MG63 (cell line): Measurements from ENCODE around the gene MFAP3. TPM values are rescaled to one million over a fixed set of nuclear protein-coding genes. Genes with fewer than 3 reads are reported as not detected.
"Not testable (repeated sequence)": the region's sequence is repeated elsewhere in the genome, so short reads cannot be mapped to it uniquely, and the experiment has no call there.

ENCODE experiments used
- DNase-seq: peaks from one replicate; pipeline ENCODE4 v3.0.0-alpha.2; 2020
- H3K27me3 ChIP-seq: fragments of 250-450 bp; sonication (Bioruptor Pico); 2 replicates; pipeline ENCODE4 v1.5.1; 2020; ENCODE audit warnings: mild to moderate bottlenecking, moderate library complexity
- H3K36me3 ChIP-seq: fragments of 250-450 bp; sonication (Bioruptor Pico); 2 replicates; pipeline ENCODE4 v1.5.1; 2020; ENCODE audit warnings: mild to moderate bottlenecking, moderate library complexity
- H3K4me3 ChIP-seq: fragments of 250-450 bp; sonication (Bioruptor Pico); 2 replicates; pipeline ENCODE4 v1.5.1; 2020; ENCODE audit warnings: mild to moderate bottlenecking, moderate library complexity
- H3K9me3 ChIP-seq: fragments of 250-450 bp; sonication (Bioruptor Pico); 2 replicates; pipeline ENCODE4 v1.5.1; 2020; ENCODE audit warnings: mild to moderate bottlenecking, moderate library complexity
- total RNA-seq: library from RNA; depleted of rRNA; stranded (reverse); fragments of >200 nt; shearing (Covaris generic); gene quantifications from 2 replicates; pipeline ENCODE4 v1.2.3, GENCODE V29; 2014; ENCODE audit warnings: low replicate concordance; rRNA removed

MFAP3 gene
- total RNA-seq: 37.2 and 38.1 TPM in 2 replicates

- H3K36me3 ChIP-seq: no peaks in the 10 kb centered on the region
- peak within 1 kb of the TSS; percentile 86 for H3K4me3 ChIP-seq
- no peaks in the 10 kb centered on the region for H3K27me3 ChIP-seq
- H3K9me3 ChIP-seq: no peaks in the 10 kb centered on the region
- DNase-seq: peak; percentile 96
Observed at GRCh38 chr5:154038707-154039457, at the start of gene MFAP3, which contains the start of gene FAM114A2. TSS of gene MFAP3 (plus strand) at chr5:154038967. CDS start at chr5:154049723, 10,756 bp downstream. TSS of gene FAM114A2 (minus strand) at chr5:154038910. CDS start at chr5:154034953, 3,957 bp downstream.

GRCh38 chr5:153991168-153991567, 47.6 kb upstream of the MFAP3 start:
- Histone ChIP-seq H3K4me3 (no peak overlapping the region), H3K9me3 (no peaks in the 10 kb centered on the region), H3K36me3 (peaks cover 4% of the 10 kb centered on the region; the same call in 1 of the 2 replicates), H3K27me3 (no peaks in the 10 kb centered on the region)
- no peak for DNase-seq

GRCh38 chr5:153998010-153998409, 40.8 kb upstream of the MFAP3 start:
- peaks cover 23% of the 10 kb centered on the region for H3K36me3 ChIP-seq
- H3K9me3 ChIP-seq: no peaks in the 10 kb centered on the region
- DNase-seq: no peak
- H3K4me3 ChIP-seq: no peak overlapping the region
- no peaks in the 10 kb centered on the region for H3K27me3 ChIP-seq

GRCh38 chr5:153998768-153999167, 40.0 kb upstream of the MFAP3 start:
- Histone ChIP-seq H3K9me3 (no peaks in the 10 kb centered on the region), H3K27me3 (no peaks in the 10 kb centered on the region), H3K36me3 (peaks cover 23% of the 10 kb centered on the region), H3K4me3 (no peak overlapping the region)
- DNase-seq: no peak

- Histone ChIP-seq H3K27me3 (no peaks in the 10 kb centered on the region), H3K4me3 (no peak overlapping the region), H3K36me3 (peaks cover 18% of the 10 kb centered on the region), H3K9me3 (no peaks in the 10 kb centered on the region)
- no peak for DNase-seq
Observed at GRCh38 chr5:153999995-154000394, 38.8 kb upstream of the MFAP3 start.

- H3K4me3 ChIP-seq: no peak overlapping the region
- no peak for DNase-seq
- no peaks in the 10 kb centered on the region for H3K9me3 ChIP-seq
- no peaks in the 10 kb centered on the region for H3K27me3 ChIP-seq
- H3K36me3 ChIP-seq: peaks cover 18% of the 10 kb centered on the region
Observed at GRCh38 chr5:154000703-154001102, 38.1 kb upstream of the MFAP3 start.

GRCh38 chr5:154002093-154002492, 36.7 kb upstream of the MFAP3 start:
- peaks cover 18% of the 10 kb centered on the region for H3K36me3 ChIP-seq
- no peak for DNase-seq
- H3K9me3 ChIP-seq: no peaks in the 10 kb centered on the region
- H3K27me3 ChIP-seq: no peaks in the 10 kb centered on the region
- no peak overlapping the region for H3K4me3 ChIP-seq

- Histone ChIP-seq H3K36me3 (peaks cover 16% of the 10 kb centered on the region), H3K27me3 (no peaks in the 10 kb centered on the region), H3K9me3 (no peaks in the 10 kb centered on the region), H3K4me3 (no peak overlapping the region)
- no peak for DNase-seq
Observed at GRCh38 chr5:154002511-154003020, 36.2 kb upstream of the MFAP3 start.

- H3K27me3 ChIP-seq: no peaks in the 10 kb centered on the region
Observed at GRCh38 chr5:154005648-154006047, 33.1 kb upstream of the MFAP3 start.

GRCh38 chr5:154010660-154011059, 28.1 kb upstream of the MFAP3 start:
- H3K4me3 ChIP-seq: no peak overlapping the region
- H3K9me3 ChIP-seq: no peaks in the 10 kb centered on the region
- peaks cover 3% of the 10 kb centered on the region for H3K36me3 ChIP-seq
- H3K27me3 ChIP-seq: no peaks in the 10 kb centered on the region
- DNase-seq: no peak

More at GRCh38 chr5:154005648-154006047, 33.1 kb upstream of the MFAP3 start:
- Histone ChIP-seq H3K4me3 (no peak overlapping the region), H3K36me3 (peaks cover 3% of the 10 kb centered on the region), H3K9me3 (no peaks in the 10 kb centered on the region)
- no peak for DNase-seq

- Histone ChIP-seq H3K9me3 (peaks cover 4% of the 10 kb centered on the region; the same call in 1 of the 2 replicates), H3K36me3 (peaks cover 13% of the 10 kb centered on the region), H3K27me3 (no peaks in the 10 kb centered on the region), H3K4me3 (no peak overlapping the region)
- no peak for DNase-seq
Observed at GRCh38 chr5:154015071-154015693, 23.6 kb upstream of the MFAP3 start.

- not testable (repeated sequence) for H3K9me3 ChIP-seq, DNase-seq, H3K4me3 ChIP-seq, H3K27me3 ChIP-seq
- H3K36me3 ChIP-seq: peaks cover 24% of the 10 kb centered on the region
Observed at GRCh38 chr5:154018919-154019318, 19.8 kb upstream of the MFAP3 start.

- Histone ChIP-seq H3K9me3 (no peaks in the 10 kb centered on the region), H3K27me3 (no peaks in the 10 kb centered on the region), H3K36me3 (peaks cover 22% of the 10 kb centered on the region), H3K4me3 (no peak overlapping the region)
- DNase-seq: no peak
Observed at GRCh38 chr5:154025951-154026350, 12.8 kb upstream of the MFAP3 start.

- Histone ChIP-seq H3K4me3 (no peak overlapping the region), H3K27me3 (no peaks in the 10 kb centered on the region), H3K36me3 (peaks cover 2% of the 10 kb centered on the region), H3K9me3 (no peaks in the 10 kb centered on the region)
- DNase-seq: no peak
Observed at GRCh38 chr5:154031937-154032489, 6.8 kb upstream of the MFAP3 start.

- H3K9me3 ChIP-seq: no peaks in the 10 kb centered on the region
- no peak for DNase-seq
Observed at GRCh38 chr5:154034944-154035343, 3.8 kb upstream of the MFAP3 start.

GRCh38 chr5:154038261-154038706, 483 bp upstream of the MFAP3 start:
- Histone ChIP-seq H3K4me3 (peak overlapping the region; percentile 86), H3K9me3 (no peaks in the 10 kb centered on the region), H3K27me3 (no peaks in the 10 kb centered on the region), H3K36me3 (no peaks in the 10 kb centered on the region; the same call in 1 of the 2 replicates)
- DNase-seq: peak; percentile 17

More at GRCh38 chr5:154034944-154035343, 3.8 kb upstream of the MFAP3 start:
- Histone ChIP-seq H3K36me3 (no peaks in the 10 kb centered on the region; the same call in 1 of the 2 replicates), H3K4me3 (no peak overlapping the region), H3K27me3 (no peaks in the 10 kb centered on the region)

- peaks cover 5% of the 10 kb centered on the region for H3K36me3 ChIP-seq
- DNase-seq: no peak
- H3K9me3 ChIP-seq: no peaks in the 10 kb centered on the region
- H3K4me3 ChIP-seq: peak overlapping the region; percentile 86
- H3K27me3 ChIP-seq: no peaks in the 10 kb centered on the region
Observed at GRCh38 chr5:154039458-154039829, 677 bp downstream of the MFAP3 start.
